GM12878 (cell line): ENCODE measurements around the gene GRIN2C. TPM values are rescaled to one million over a fixed set of nuclear protein-coding genes. Genes with fewer than 3 reads are reported as not detected.

ENCODE experiments used
- ATAC-seq: fragments of 200-7000 bp; cut with Tn5 transposase; 3 replicates; pipeline ENCODE4 v1.9.1; 2020; ENCODE audit warnings: mild to moderate bottlenecking, moderate library complexity
- BruUV-seq: library from RNA; stranded (reverse); fragments of 400-500 nt; replicated peaks from 2 replicates; lab custom pipeline; 2021; lab: Mats Ljungman, UMichigan
- CTCF ChIA-PET: fragments of 300-600 bp; sonication (Branson Sonifier 250); formaldehyde crosslinking; extraction: SDS; loops from one replicate; lab custom pipeline; 2021; ENCODE audit warnings: inconsistent platforms; lab: Yijun Ruan, JAX
- POLR2A ChIA-PET: fragments of 350-600 bp; formaldehyde crosslinking; extraction: SDS; loops from one replicate; lab custom pipeline; 2021; ENCODE audit warnings: inconsistent platforms; lab: Charles Lee
- RAD21 ChIA-PET: fragments of 300-600 bp; sonication (Branson Sonifier 250); formaldehyde crosslinking; loops from one replicate; lab custom pipeline; 2023; ENCODE audit warnings: antibody characterized with exemption; ENCODE audit not compliant: unreplicated experiment; lab: Charles Lee
- SMC1A ChIA-PET: fragments of 300-600 bp; sonication (Branson Sonifier 250); formaldehyde crosslinking; loops from one replicate; lab custom pipeline; 2023; ENCODE audit not compliant: unreplicated experiment, uncharacterized antibody; lab: Charles Lee
- DNase-seq: peaks from one replicate; pipeline ENCODE4 v3.0.0-alpha.2; 2011; ENCODE audit warnings: low read depth, low spot score
- FAIRE-seq: peaks from 3 replicates; lab custom pipeline; 2011; peaks lifted over from hg19 to GRCh38; lab: Jason Lieb, UNC
- H2AFZ ChIP-seq: 2 replicates; pipeline ENCODE4 v1.6.0; 2011; ENCODE audit warnings: low read depth, low read length, control low read depth; ENCODE audit not compliant: control insufficient read depth
- H3K27ac ChIP-seq: 2 replicates; pipeline ENCODE4 v1.5.1; 2011; ENCODE audit warnings: control low read depth; ENCODE audit not compliant: control insufficient read depth, insufficient read depth
- H3K27me3 ChIP-seq, 2 experiments: replicated peaks in 1 of 2; 2 replicates each; pipeline versions ENCODE4 v1.6.0 to v1.6.1; 2011; ENCODE audit warnings: low read length in 1 of 2; ENCODE audit not compliant: control insufficient read depth in 2 of 2, insufficient read depth in 2 of 2
- H3K36me3 ChIP-seq, 2 experiments: 2 replicates each; pipeline ENCODE4 v1.5.1; 2011; ENCODE audit warnings: low read length in 1 of 2; ENCODE audit not compliant: control insufficient read depth in 2 of 2, insufficient read depth in 2 of 2
- H3K4me1 ChIP-seq: 2 replicates; pipeline ENCODE4 v1.6.1; 2011; ENCODE audit warnings: mild to moderate bottlenecking, low read length, moderate library complexity, mixed read lengths; ENCODE audit not compliant: control insufficient read depth, insufficient read depth
- H3K4me2 ChIP-seq: 2 replicates; pipeline ENCODE4 v1.6.0; 2011; ENCODE audit warnings: control low read depth; ENCODE audit not compliant: control insufficient read depth, insufficient read depth
- H3K4me3 ChIP-seq: fragments of 200-600 bp; sonication (generic); 2 replicates; pipeline ENCODE4 v1.5.1; 2016
- H3K79me2 ChIP-seq: 2 replicates; pipeline ENCODE4 v1.6.0; 2011; ENCODE audit warnings: low read length; ENCODE audit not compliant: control insufficient read depth, insufficient read depth
- H3K9ac ChIP-seq: 2 replicates; pipeline ENCODE4 v1.8.0; 2011; ENCODE audit warnings: low read length, control low read depth, mixed read lengths; ENCODE audit not compliant: control insufficient read depth, insufficient read depth
- H3K9me3 ChIP-seq: replicated peaks from 3 replicates; pipeline ENCODE4 v1.5.1; 2011; ENCODE audit warnings: mild to moderate bottlenecking, low read length; ENCODE audit not compliant: control insufficient read depth, insufficient read depth
- H4K20me1 ChIP-seq: 2 replicates; pipeline ENCODE4 v1.6.0; 2011; ENCODE audit not compliant: control insufficient read depth, insufficient read depth
- ASH2L ChIP-seq: fragments of 300-600, 200-600 bp; sonication (generic); IDR thresholded peaks from 2 replicates; pipeline ENCODE4 v1.6.1; 2017; ENCODE audit warnings: low read depth, mild to moderate bottlenecking, borderline replicate concordance
- ATF3 ChIP-seq: IDR thresholded peaks from 2 replicates; pipeline ENCODE4 v1.6.1; 2011; ENCODE audit warnings: low read depth, mild to moderate bottlenecking, low read length, moderate library complexity, borderline replicate concordance; ENCODE audit errors: extremely low read depth
- CBX3 ChIP-seq: fragments of 200-600 bp; sonication (generic); IDR thresholded peaks from 2 replicates; pipeline ENCODE4 v1.6.1; 2016; ENCODE audit warnings: low read depth, borderline replicate concordance
- E2F4 ChIP-seq: IDR thresholded peaks from 2 replicates; pipeline ENCODE4 v1.6.1; 2012; ENCODE audit warnings: low read depth, low read length, improper control_type of control experiment
- GABPA ChIP-seq: IDR thresholded peaks from 2 replicates; pipeline ENCODE4 v1.6.1; 2014; ENCODE audit warnings: antibody characterized with exemption, low read depth, mild to moderate bottlenecking, inconsistent platforms
- NFYA ChIP-seq: IDR thresholded peaks from 2 replicates; pipeline ENCODE4 v1.6.1; 2011; ENCODE audit warnings: low read depth, mild to moderate bottlenecking, low read length, improper control_type of control experiment, borderline replicate concordance
- PKNOX1 ChIP-seq: fragments of 450-650 bp; IDR thresholded peaks from 2 replicates; pipeline ENCODE4 v1.6.1; 2016; ENCODE audit warnings: mild to moderate bottlenecking
- RUNX3 ChIP-seq: IDR thresholded peaks from 2 replicates; pipeline ENCODE4 v1.6.1; 2012; ENCODE audit warnings: low read length, inconsistent platforms
- SREBF2 ChIP-seq: IDR thresholded peaks from 2 replicates; pipeline ENCODE4 v1.6.1; 2012; ENCODE audit warnings: mild to moderate bottlenecking, low read length
- TCF12 ChIP-seq: IDR thresholded peaks from 2 replicates; pipeline ENCODE4 v1.6.1; 2011; ENCODE audit warnings: low read depth, mild to moderate bottlenecking, low read length
- WGBS: methylation state at CpG from one replicate; pipeline ENCODE4 v1.1.6; 2016; ENCODE audit warnings: low lambda C conversion rate; ENCODE audit not compliant: insufficient replicate concordance, insufficient coverage; ENCODE audit errors: missing lambda C conversion rate; 5-methylcytosine and 5-hydroxymethylcytosine counted together
- in situ Hi-C: fragments of 300-500 bp; cut with MboI; formaldehyde crosslinking; loops from 9 replicates; pipeline ENCODE4 v1.14.3; 2018; ENCODE audit warnings: mixed read lengths
- intact Hi-C: fragments of 100-400 bp; cut with micrococcal nuclease; formaldehyde crosslinking; loops from one replicate; pipeline ENCODE4 v1.14.2; 2022; ENCODE audit not compliant: unreplicated experiment
- polyA plus RNA-seq, 11 experiments: library from polyadenylated mRNA; depleted of rRNA in 4 of 11; unstranded in 6 of 11; stranded (reverse) in 5 of 11; fragments of >200 nt; fragmentation: Nextera tagmentation in 4 of 11; fragmentation: Illumina TruSeq in 1 of 11; extraction: Ambion mirVana in 4 of 11; extraction: Trizol in 1 of 11; gene quantifications; 1 replicate in 1 of 11; 2 replicates in 10 of 11; pipeline versions ENCODE4 v1.2.1 to v1.2.3, GENCODE V29; 2011 to 2016; ENCODE audit warnings: inconsistent platforms in 2 of 11, missing spikeins in 2 of 11, low read depth in 1 of 11
- total RNA-seq, 4 experiments: library from RNA; depleted of rRNA in 3 of 4; stranded (reverse); fragments of >200 nt in 3 of 4; fragmentation: Illumina TruSeq in 1 of 4; extraction: Trizol in 1 of 4; gene quantifications; 2 replicates each; pipeline versions ENCODE4 v1.2.1 to v1.2.3, GENCODE V29; 2013 to 2021

GRIN2C gene
- total and polyA plus RNA-seq, 10 of the 15 experiments (the other 5 are each of a cell fraction or from before 2014, with no cell fraction given): 0.01 to 0.20 (median 0.11) TPM; not detected in 2

GRCh38 chr17:74805591-74805991 lies 54.1 kb downstream of the GRIN2C start:
- BruUV-seq: no TSS peak
- CTCF ChIA-PET: interaction anchor here (1.2 kb wide), 1 partner anchor 60 kb away, joined by 3 read pairs; no protein-coding TSS in a partner anchor
- no peak overlapping the region for H3K9ac ChIP-seq
- H3K4me1 ChIP-seq: no peaks in the 10 kb centered on the region
- H3K9me3 ChIP-seq: no peaks in the 10 kb centered on the region
- in situ Hi-C loops (no loop called here), intact Hi-C loops (no loop called here)
- H4K20me1 ChIP-seq: no peaks in the 10 kb centered on the region
- DNase-seq: no peak
- SMC1A ChIA-PET: no interaction called here
- no peaks in the 10 kb centered on the region for H3K27me3 ChIP-seq
- no peaks in the 10 kb centered on the region; a peak in 2 of 4 replicates for H3K36me3 ChIP-seq
- FAIRE-seq: no peak
- POLR2A ChIA-PET: no interaction called here
- TF ChIP-seq ATF3: no peak
- TF ChIP-seq GABPA: no peak
- TF ChIP-seq PKNOX1: no peak
- TF ChIP-seq CBX3: no peak
- TF ChIP-seq RUNX3: no peak
- no peak for TF ChIP-seq E2F4
- TF ChIP-seq TCF12: no peak
- no peak for TF ChIP-seq SREBF2
- TF ChIP-seq NFYA: no peak
- TF ChIP-seq ASH2L: no peak
- 88% methylated on average over 15 of the region's 15 CpGs for WGBS
- H3K4me3 ChIP-seq: no peak overlapping the region
- no peak for ATAC-seq
- RAD21 ChIA-PET: no interaction called here
- no peaks in the 10 kb centered on the region for H3K79me2 ChIP-seq
- no peak overlapping the region for H3K4me2 ChIP-seq
- H3K27ac ChIP-seq: no peak overlapping the region
- no peak overlapping the region for H2AFZ ChIP-seq
